Activated CD4-positive, alpha-beta T cell treated with anti-CD3 and anti-CD28 coated beads, Interleukin-2, Interleukin-6, amounts not matched to agents 100 ng/mL and 50 ng/mL, durations not matched to agents 16 hours and 8 hours (primary cell): Measurements from ENCODE around the gene CDH16.
A peak's percentile ranks its signal among the peaks of the same experiment; 100 is the strongest.
"Not testable (repeated sequence)": the region's sequence is repeated elsewhere in the genome, so short reads cannot be mapped to it uniquely, and the experiment has no call there.

Source experiments
- DNase-seq: peaks from one replicate; pipeline ENCODE4 v3.0.0-alpha.2; 2020

The CDH16 gene

DNA sequence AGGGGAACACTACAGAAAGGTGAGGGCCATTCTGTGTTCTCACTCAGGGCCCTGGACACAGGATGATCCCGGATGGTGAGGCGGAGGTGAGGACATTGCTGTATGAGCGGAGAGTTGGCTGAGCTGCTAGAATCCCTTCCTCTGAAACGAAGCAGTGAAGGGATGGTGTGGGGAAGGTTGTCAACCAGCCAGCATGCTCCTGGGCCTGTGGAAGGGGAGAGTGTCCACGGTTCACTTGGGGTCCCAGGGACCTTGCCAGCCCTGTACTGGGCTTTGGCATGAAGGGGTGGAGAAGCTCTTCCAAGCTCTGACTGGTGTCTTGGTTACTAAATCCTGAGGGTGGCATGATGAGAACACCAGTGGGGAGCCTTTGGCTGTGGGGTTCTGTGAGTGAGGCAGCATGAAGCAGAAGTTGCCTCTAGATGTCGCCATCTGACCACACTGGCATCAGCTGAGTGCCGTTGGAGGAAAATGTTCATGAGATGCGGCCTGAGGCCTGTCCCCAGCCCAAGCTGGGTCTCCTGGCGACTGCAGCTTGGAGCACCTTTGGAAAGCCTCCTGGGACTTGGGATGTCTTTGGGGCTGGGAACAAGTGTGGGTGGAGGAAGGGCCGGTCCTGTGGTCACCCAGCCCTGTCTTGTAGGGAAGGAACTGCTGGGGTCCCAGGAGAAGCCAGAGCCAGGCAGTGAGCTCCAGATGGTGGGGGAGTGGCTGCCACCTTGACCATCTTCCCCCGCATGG is 23.6 kb downstream of the CDH16 start:
- DNase-seq: peak; percentile 69

DNA sequence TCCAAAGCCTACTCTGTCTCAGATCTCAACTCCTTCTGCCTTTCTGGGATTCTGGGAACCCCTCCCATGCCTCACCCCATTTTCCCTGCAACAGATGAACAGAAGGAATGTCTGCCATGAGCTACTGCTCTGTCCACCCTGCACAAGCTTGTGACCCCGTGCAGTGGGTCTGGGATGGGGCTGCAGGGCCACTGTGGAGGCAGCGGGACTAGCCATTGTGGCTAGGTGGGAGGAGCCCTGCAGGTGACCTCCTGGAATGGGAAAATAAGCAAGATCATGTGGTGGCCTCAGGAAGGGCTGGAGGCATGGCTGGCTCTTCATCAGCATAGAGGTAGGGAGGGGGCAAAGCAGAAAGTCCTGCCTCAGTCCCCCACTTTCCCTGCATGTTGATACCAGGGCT is 24.6 kb downstream of the CDH16 start:
- DNase-seq: no peak

DNA sequence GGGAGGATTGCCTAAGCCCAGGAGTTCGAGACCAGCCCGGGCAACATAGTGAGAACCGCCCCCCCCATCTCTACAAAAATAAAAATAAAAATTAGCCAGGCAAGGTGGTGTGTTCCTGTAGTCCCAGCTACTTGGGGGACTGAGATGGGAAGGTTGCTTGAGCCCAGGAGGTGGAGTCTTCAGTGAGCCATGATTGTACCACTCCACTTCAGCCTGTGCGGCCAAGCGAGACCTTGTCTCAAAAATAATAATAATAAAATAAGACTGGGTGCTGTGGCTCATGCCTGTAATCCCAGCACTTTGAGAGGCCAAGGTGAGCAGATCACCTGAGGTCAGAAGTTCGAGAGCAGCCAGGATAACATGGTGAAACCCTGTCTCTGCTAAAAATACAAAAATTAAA is 26.9 kb downstream of the CDH16 start:
- DNase-seq: no peak

DNA sequence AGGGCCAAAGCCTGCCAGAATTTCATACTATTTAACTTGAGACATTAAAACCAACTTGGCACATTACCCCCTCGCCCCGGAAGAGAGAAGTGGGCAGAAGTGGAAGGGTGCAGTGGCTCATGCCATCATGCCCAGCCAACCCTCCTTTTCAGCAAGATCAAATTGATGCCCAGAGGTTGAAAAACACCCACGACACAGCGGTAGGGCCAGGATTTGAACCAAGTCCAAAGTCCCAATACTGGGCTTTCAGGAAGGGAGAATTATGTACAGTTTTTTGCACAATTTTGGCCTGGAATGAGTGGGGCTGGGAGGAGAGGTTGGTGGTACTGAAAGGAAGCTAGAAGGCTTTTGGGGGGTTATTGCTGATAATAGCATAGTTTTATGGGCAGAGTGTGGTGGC is 27.3 kb downstream of the CDH16 start:
- DNase-seq: no peak

DNA sequence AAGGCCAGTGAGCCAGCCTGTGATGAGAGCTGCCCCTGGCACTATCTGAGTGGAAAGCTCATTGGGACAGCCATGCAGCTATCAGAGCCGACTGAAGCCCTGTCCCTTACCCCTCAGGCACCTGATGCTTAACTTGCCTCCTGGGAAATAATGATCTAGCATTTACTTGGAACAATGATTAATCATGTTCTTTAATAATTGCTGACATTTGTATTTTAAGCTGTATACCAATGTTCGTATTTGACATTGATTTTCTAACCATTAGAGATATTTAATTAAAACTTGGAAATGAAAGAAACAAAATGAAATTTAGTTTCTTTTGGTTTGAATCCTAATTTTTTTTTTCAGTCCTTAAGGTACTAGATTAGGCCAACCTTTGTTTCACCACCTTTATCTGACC is 27.9 kb downstream of the CDH16 start:
- no peak for DNase-seq

DNA sequence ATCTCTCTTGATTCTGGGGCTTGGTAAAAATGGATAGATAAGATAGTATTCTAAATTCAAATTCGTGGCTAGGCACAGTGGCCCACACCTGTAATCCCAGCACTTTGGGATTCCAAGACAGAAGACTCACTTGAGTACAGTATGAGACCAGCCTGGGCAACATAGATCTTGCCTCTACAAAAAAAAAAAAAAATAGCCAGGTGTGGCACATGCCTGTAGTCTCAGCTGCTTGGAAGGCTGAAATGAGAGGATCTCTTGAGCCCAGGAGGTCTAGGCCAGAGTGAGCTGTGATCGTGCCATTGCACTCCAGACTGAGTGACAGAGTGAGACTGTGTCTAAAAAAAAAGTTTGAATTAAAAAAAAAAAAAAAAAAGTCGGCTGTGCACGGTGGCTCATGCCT is 29.1 kb downstream of the CDH16 start:
- DNase-seq: no peak

DNA sequence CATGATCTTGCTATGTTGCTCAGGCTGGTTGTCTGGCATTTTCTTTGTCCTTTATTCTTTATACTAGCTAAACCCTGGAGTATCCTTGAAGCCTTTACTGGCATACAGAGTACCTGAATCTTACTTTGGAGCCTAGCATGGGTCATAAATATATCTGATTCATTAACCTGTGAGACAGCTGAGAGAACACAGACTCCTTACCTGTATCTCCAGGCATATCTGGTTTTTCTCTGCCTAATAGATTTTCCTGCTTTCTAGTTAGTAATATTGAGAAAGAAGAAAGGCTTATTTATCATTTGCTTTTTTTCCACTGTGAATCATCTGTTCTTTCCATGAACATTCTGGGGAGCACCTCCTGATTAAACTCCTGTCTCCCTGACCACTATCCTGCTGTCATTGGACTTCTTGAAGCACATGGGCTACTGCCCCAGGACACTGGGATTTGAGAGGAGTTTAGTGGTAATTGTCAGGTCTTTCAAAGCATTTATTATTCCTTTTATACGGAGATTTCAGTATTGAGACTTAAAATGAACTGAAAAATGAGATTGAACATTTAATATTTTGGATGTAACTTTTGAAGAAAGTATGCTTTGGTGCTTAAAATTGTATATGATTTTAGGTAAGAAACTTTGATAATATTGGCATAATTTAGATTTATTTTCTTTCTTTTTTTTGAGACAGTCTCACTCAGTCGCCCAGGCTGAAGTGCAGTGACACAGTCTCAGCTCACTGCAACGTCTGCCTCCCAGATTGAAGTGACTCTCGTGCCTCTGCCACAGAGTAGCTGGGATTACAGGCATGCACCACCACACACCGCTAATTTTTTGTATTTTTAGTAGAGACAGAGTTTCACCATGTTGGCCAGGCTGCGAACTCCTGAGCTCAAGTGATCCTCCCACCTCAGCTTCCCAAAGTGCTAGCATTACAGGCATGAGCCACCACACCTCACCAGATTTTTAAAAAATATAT is 29.8 kb downstream of the CDH16 start:
- DNase-seq: no peak

DNA sequence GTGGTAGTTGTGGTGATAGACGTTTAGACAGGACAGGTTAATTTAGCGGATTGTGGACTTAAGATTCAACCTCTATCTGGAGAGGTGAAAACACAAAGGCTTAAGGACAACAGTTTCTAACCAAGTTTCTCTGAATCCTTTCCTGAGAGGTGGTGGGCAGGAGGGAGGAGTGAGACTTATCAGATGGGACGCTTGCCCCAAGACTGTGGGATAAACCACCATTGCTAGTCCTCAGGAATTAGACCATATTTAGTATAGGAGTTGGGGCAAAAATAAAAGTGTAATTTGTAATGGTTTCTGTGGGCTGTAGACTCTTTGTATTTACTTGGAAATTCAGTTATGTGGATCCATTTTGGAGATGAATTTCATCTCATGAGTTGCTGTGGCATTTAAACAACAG is 31.8 kb downstream of the CDH16 start:
- DNase-seq: no peak

DNA sequence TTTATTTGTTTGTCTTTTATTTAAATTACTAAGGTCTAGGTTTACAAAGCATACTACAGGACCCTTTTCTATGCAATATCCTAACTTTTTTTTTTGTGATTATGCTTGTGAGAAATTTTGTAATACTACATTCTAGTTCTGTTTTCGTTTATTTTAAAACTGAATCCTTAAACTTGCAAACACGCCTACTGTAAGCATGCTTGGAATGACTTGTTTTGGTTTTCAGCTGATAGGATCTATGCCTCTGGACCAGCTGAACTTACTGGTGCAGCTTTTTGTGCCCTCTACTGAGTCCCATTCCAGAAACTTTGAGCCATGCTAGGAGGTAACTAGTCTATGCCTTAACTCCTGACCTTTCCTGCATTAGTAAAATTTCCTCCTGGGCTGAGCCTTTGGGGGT is 32.4 kb downstream of the CDH16 start:
- no peak for DNase-seq

DNA sequence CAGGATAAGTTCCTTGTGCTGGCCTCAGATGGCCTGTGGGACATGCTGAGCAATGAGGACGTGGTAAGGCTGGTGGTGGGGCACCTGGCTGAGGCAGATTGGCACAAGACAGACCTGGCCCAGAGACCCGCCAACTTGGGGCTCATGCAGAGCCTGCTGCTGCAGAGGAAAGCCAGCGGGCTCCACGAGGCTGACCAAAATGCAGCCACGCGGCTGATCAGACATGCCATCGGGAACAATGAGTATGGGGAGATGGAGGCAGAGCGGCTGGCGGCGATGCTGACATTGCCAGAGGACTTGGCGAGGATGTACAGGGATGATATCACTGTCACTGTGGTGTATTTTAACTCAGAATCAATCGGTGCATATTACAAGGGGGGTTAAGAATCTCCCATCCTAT is 33.2 kb downstream of the CDH16 start:
- DNase-seq: no peak

DNA sequence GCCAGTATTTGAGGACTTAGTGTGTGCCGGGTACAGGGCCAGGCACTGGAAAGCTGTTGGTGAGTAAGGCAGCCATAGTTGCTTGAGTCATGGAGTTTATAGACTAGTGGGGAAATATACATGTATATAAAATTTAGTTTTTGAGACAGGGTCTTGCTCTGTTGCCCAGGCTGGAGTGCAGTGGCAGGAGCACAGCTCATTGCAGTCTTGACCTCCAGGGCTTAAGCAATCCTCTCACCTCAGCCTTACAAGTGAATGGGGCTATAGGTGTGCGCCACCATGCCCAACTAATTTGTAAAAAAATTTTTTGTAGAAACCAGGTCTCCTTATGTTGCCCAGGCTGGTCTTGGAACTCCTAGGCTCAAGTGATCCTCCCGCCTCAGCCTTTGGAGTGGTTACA is 36.0 kb downstream of the CDH16 start:
- no peak for DNase-seq

DNA sequence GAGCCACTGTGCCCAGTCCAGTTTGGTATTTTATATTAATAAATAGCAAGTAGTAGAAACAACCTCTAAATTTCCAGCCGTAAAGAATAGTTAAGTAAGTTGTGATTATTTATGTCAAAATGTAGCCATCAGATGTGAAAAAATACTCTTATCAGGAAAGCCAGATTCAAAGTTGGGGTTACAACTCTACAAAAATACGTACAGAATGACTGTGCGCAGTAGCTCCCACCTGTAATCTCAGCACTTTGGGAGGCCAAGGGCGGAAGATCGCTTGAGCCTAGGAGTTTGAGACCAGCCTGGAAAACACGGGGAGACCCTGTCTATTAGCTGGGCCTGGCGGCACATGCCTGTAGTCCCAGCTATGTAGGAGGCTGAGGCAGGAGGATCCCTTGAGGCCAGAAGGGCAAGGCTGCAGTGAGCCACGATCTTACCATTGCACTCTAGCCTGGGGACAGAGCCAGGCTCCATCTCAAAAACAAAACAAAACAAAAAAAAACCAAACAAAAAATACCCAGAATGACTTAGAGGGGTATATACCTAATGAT is 36.6 kb downstream of the CDH16 start:
- no peak for DNase-seq

DNA sequence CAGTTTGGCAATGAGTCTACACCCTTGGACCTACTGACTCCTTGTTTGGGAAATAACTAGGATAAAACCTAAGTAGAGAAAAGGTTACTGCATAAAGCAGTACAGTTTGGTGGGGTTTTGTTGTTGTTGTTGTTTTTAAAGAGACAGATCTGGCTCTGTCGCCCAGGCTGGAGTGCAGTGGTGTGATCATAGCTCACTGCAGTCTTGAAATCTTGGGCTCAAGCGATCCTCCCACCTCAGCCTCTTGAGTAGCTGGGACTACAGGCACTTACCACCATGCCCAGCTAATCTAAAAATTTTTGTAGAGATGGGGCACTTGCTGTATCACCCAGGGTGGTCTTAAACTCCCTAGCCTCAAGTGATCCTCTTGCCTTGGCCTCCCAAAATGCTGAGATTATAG is 37.1 kb downstream of the CDH16 start:
- no peak for DNase-seq

DNA sequence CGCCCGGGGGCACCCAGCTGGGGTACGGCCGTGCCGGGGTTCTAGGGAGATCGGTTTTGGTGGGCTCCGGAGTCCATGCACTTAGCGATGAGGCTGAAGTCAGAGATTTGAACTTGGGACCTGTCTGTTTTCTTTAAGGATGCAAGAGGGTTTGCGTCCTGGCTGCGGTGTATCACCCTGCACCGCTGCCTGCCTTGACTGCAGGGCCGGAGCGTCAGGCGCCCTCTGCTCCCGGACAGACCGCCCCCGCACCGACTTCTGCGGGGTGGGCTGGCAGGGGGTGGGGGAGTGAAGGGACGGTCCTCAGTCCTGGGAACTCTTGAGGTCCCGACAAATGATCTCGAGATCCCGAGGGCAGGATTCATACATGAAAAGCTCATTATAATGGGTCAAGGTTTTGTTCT is 37.7 kb downstream of the CDH16 start:
- no peak for DNase-seq

DNA sequence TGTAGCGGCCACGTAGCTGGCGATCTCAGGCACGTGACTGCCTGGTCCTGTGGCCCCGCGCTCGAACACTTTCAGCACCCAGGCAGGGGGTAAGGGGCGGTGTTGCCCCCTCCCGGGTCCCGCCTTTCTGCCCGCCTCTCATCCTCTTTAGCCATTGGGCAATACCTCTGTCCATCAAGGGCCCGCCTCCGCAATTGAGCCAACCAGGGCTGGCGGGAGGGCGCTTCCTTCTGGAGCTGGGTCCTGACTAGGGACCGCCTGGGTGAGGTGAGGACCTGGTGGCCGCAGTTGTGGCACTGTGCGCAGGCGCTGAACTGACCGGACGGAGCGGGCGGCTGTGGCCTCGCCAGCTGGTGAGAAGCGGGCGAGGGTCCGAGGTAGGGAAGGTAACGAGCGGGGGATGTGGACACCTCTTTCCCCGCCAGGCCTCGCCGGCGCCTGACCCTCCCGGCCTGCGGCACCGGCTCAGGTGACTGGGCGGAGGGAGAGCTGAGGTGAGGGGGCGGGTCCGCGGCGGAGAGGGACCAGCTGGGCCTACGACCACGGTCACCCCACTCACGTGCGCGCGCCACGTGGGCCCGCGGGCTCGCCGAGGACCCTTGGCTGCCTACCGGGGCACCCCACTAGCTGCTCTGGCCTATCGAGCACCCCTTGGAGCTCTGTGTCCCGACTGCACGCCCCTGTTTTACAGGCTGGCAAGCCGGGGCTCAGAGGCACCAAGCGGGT is 38.2 kb downstream of the CDH16 start, which contains the start of gene PDP2:
Gene PDP2, plus strand, starts transcription at position 228 of the 726 bp plus-strand sequence. CDS start 3,770 bp downstream, outside the sequence.
- DNase-seq: peak; percentile 98

DNA sequence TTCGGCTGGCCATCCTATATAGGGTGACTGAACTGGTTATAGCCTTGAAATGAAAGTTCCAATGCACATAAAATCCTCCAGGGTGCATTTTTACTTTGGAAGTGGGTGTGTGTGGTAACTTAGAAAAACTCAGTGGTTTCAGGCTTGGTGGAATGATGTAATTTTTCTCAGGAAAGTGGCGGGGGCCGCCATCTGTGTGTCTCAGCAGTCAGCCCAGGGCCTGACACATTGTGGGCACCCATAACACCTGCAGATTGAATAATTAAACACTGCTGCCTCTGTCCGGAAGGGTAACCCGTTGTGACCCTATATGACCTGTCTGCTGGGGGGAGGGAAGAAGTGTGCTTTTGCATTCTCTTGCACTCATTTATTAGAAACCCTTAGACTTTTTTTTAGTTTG is 40.6 kb downstream of the CDH16 start:
- peak; percentile 75 for DNase-seq

DNA sequence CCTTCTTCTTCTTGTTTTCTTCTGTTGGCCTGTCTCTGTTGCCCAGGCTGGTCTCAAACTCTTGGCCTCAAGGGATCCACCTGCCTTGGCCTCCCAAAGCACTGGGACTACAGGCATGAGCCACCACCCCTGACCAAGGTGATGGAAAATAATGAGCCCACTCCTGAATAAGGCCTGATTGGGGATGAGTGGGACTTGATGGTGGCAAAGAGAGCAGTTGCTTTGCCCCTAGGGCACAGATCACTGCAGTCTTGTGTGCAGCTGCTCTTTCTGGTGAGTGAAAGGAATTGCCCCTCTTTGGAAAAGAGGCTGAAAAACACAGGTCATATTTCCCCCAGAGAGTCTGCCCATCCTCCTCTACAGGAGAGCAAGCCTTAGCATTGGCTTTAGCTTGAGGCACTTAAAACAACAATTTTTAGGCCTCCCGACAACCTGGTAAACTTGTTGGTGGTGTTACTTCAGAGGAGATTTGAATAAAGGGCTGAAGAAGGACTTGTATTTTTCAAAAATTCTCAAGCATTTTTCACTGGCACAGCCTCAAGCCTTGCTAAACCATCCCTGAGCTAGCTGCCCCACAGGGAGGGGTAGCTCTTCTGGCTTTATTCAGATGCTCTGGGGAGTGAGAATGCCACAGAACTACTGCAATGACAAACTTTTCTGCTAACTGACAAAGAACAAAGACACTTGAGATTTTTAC is 44.5 kb downstream of the CDH16 start:
- DNase-seq: peak; percentile 75

DNA sequence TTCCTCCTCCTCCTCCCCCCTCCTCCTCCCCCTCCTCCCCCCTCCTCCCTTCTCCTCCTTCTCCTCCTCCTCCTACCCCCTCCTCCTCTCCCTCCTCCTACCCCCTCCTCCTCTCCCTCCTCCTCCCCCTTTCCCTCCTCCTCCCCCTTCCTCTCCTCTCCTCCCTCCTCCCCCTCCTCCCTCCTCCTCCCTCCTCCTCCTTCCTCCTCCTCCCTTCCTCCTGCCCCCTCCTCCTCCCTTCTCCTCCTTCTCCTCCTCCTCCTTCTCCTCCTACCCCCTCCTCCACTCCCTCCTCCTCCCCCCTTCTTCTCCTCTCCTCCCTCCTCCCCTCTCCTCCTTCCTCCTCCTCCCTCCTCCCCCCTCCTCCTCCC is 45.0 kb downstream of the CDH16 start:
- DNase-seq: no peak

DNA sequence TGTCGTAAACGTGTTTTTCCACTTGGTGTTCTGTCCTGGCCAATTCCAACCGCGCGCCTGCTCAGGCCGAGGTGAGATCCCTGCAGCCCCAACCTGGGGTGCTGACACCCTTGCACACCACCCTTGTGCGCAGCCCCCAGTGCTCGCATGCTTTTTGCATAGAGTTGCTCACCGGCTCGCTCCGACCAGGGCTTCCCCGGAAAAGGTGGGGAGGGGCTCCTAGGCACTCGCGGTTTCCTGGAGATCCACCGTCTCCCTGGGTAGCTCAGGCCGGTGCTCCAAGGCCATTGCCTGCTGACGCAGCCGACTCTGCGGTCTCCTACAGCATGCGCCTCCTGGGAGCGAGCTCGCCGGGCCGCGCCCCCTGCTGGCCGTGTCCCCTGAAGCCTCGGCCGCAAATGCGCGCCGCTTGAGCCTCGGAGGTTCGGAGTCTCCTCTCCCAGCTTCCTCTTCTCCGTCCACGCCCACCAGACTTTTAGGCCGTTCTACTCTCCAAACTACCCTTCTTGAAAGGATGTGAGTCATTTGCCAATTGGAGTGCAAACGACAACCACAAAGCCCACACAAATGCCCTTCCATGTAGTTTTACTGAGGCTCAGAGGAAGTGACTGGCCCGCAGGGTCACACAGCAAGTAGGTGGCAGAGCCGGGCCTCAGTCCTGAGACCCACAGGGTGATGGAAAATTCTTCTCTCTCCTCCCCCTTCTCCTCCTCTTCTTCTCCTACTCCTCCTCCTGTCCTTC is 45.6 kb downstream of the CDH16 start:
- peak; percentile 98 for DNase-seq

DNA sequence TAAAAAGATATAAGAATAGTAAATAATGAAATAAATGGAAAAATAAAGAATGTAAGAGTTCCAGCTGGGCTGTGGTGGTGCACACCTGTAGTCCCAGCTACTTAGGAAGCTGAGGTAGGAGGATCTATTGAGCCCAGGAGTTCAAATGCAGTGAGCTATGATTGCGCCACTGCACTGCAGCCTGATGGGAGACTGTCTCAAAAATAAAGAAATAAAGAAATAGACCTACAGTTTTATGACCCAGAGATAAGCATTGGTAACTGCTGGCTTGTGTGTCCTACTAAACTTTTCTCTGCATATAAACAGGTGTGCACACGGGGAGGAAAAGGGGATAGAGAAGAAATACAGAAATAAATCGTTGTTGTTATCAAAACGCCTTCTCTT is 46.1 kb downstream of the CDH16 start:
- no peak for DNase-seq

DNA sequence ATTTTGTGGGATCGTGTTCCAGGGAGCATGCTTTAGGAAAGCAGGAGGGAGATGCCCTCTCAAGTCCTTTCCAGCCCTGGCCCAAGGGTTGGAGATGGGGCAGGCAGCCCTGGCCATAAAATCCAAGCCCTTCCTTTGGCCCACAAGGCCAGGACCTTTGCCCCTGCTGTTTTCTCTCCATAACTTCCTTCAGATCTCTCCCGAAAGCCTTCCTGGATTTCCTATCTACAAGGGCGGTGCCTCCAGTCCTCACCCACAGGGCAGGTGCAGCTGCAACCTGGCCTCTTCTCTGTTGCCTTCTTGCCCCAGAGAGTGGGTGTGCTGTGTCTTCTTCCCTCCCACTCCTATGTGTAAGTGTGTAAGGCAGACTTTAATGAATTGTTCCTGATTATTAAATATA is 46.8 kb downstream of the CDH16 start:
- DNase-seq: no peak

DNA sequence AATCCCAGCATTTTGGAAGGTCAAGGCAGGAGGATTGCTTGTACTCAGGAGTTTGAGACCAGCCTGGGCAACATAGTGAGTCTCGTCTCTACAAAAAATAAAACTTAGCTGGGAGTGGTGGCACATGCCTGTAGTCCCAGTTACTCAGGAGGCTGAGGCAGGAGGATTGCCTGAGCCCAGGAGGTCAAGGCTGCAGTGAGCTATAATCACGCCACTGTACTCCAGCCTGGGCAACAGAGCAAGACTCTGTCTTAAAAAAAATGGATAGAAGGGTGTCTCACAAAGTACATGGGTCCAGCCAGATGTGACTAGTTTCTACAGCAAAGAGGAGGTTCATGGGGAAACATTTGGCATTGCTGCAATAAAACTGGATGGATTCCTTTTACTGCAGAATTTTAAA is 47.3 kb downstream of the CDH16 start:
- not testable (repeated sequence) for DNase-seq
